Placental pericyte (primary cell): ENCODE measurements around the gene GABRG1. TPM values are rescaled to one million over a fixed set of nuclear protein-coding genes. Genes with fewer than 3 reads are reported as not detected.

Experiments
- total RNA-seq: library from RNA; depleted of rRNA; stranded (reverse); fragments of >200 nt; gene quantifications from 2 replicates; pipeline ENCODE4 v1.2.3, GENCODE V29; 2012

GABRG1 gene
- not detected in 2 replicates for total RNA-seq

GRCh38 chr4:46123913-46124755, at the start of gene GABRG1:
GABRG1 (minus strand) TSS chr4:46124054; CDS start chr4:46123913, 141 bp downstream.

